ENCODE results near the gene TRIM33.
"Not testable (repeated sequence)": the region's sequence is repeated elsewhere in the genome, so short reads cannot be mapped to it uniquely, and the experiment has no call there.

- not testable (repeated sequence) for TF ChIP-seq CTCF (IDR thresholded peaks at IDR 0.05; ENCODE audit: extremely low read depth in 1 of 2, insufficient read depth in 1 of 2, low read depth in 1 of 2, low read length in 2 of 2); MAX (IDR thresholded peaks at IDR 0.05; ENCODE audit: insufficient read depth, insufficient read length); MYC (IDR thresholded peaks at IDR 0.05; ENCODE audit: low read depth, low read length); POLR2AphosphoS5 (IDR thresholded peaks at IDR 0.05; ENCODE audit: insufficient read depth, low read depth, low read length); EZH2 (IDR thresholded peaks at IDR 0.05; ENCODE audit: borderline replicate concordance, low read depth, low read length, severe bottlenecking)
Observed at GRCh38 chr1:114369266-114369919, 141.6 kb downstream of the TRIM33 start.

All from endothelial cell of umbilical vein (primary cell).